OCI-LY1 (cell line): ENCODE measurements around the gene ARFGAP1.

Experiments used
- H2AFZ ChIP-seq: fragments of 200-600 bp; sonication (generic), shearing (Covaris generic); 2 replicates; pipeline ENCODE4 v1.6.0; 2014; ENCODE audit warnings: antibody characterized with exemption, mild to moderate bottlenecking, low read length
- H3F3A ChIP-seq: fragments of 200-600 bp; sonication (generic), shearing (Covaris generic); 2 replicates; pipeline ENCODE4 v1.6.0; 2014; ENCODE audit warnings: mild to moderate bottlenecking, antibody characterized with exemption, low read length, moderate library complexity; ENCODE audit not compliant: insufficient read depth
- H3K27ac ChIP-seq: fragments of 200-600 bp; sonication (generic); 2 replicates; pipeline ENCODE4 v1.5.1; 2014; ENCODE audit warnings: low read length, mixed run types, mild to moderate bottlenecking, low read depth; ENCODE audit not compliant: poor library complexity, severe bottlenecking
- H3K27me3 ChIP-seq: fragments of 200-600 bp; sonication (generic); 2 replicates; pipeline ENCODE4 v1.6.0; 2014; ENCODE audit warnings: antibody characterized with exemption, mild to moderate bottlenecking, low read length, moderate library complexity; ENCODE audit not compliant: insufficient read depth
- H3K36me3 ChIP-seq: fragments of 200-600 bp; sonication (generic); 2 replicates; pipeline ENCODE4 v1.6.1; 2014; ENCODE audit warnings: mild to moderate bottlenecking, antibody characterized with exemption, low read length, moderate library complexity, mixed read lengths; ENCODE audit not compliant: insufficient read depth
- H3K4me1 ChIP-seq: fragments of 200-600 bp; sonication (generic); 2 replicates; pipeline ENCODE4 v1.5.1; 2014; ENCODE audit warnings: mild to moderate bottlenecking, low read length, moderate library complexity; ENCODE audit not compliant: insufficient read depth, severe bottlenecking
- H3K4me2 ChIP-seq: fragments of 200-600 bp; sonication (generic), shearing (Covaris generic); 2 replicates; pipeline ENCODE4 v1.6.1; 2014; ENCODE audit warnings: low read length
- H3K4me3 ChIP-seq: fragments of 200-600 bp; sonication (generic); 2 replicates; pipeline ENCODE4 v1.5.1; 2014; ENCODE audit warnings: low read length, low read depth, mild to moderate bottlenecking, mixed read lengths; ENCODE audit not compliant: poor library complexity, severe bottlenecking
- H3K79me2 ChIP-seq: fragments of 200-600 bp; shearing (Covaris generic); 2 replicates; pipeline ENCODE4 v1.6.1; 2016; ENCODE audit warnings: mixed run types, low read length, mixed read lengths; ENCODE audit not compliant: insufficient read depth
- H3K9ac ChIP-seq: fragments of 200-600 bp; sonication (generic), shearing (Covaris generic); 2 replicates; pipeline ENCODE4 v1.6.1; 2014; ENCODE audit warnings: mild to moderate bottlenecking, low read length, mixed read lengths
- H3K9me2 ChIP-seq: fragments of 200-600 bp; sonication (generic), shearing (Covaris generic); 2 replicates; pipeline ENCODE4 v1.6.1; 2014; ENCODE audit warnings: low read depth, mild to moderate bottlenecking, low read length, mixed read lengths
- H3K9me3 ChIP-seq: fragments of 200-600 bp; shearing (Covaris generic); 2 replicates; pipeline ENCODE4 v1.6.1; 2014; ENCODE audit warnings: low read length, mixed read lengths
- H4K20me1 ChIP-seq: fragments of 200-600 bp; sonication (generic), shearing (Covaris generic); 2 replicates; pipeline ENCODE4 v1.6.0; 2016; ENCODE audit warnings: mild to moderate bottlenecking, low read length; ENCODE audit not compliant: insufficient read depth
- EZH2 ChIP-seq: fragments of 200-600 bp; sonication (generic), shearing (Covaris generic); IDR thresholded peaks from 2 replicates; pipeline ENCODE4 v1.8.0; 2017; ENCODE audit warnings: borderline replicate concordance, mixed run types, mild to moderate bottlenecking, antibody characterized with exemption, low read length, moderate library complexity, mixed read lengths
- TF ChIP-seq, protein P1 (sequence below): fragments of 200-600 bp; sonication (generic), shearing (Covaris generic); IDR thresholded peaks from 2 replicates; pipeline ENCODE4 v1.5.1; 2017; ENCODE audit warnings: mild to moderate bottlenecking, antibody characterized with exemption, low read length, moderate library complexity, mixed read lengths

Gene ARFGAP1

DNA sequence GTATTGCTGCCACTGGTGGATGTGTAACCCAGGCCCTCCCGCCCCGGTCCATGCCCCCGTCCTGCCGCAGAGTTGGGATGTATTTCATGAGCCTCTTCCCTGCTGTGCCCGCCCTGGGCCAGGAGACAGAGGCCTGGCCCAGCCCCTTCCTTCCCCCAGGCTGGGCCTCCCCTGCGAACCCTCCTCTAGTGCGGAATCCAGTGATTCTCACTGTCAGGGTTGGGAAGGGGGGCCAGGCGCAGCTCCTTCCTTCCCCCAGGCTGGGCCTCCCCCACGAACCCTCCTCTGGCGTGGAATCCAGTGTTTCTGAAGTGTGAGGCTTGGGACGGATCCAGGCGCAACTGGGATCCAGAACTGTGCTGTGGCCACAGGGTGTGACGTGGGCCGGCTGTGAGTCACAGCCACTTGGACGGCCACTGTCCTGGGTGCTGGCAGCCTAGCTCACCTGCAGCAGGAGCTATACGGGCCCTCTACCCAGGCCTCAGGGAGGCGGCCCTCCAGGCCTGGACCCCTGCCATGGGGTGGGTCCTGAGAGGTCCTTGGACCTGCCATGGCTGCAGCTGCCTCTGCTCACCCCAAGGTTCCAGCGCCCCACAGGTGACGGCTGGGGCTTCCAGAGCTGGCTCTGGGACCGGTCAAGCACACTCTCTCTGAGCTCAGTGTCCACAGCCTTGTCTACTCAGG is 48.7 kb downstream of the ARFGAP1 start:
- H3K4me2 ChIP-seq: no peak overlapping the region
- no peak overlapping the region for H2AFZ ChIP-seq

GRCh38 chr20:63322146-63322932 is 49.7 kb downstream of the ARFGAP1 start:
- H2AFZ ChIP-seq: no peak overlapping the region
- H3K27ac ChIP-seq: no peak overlapping the region
- no peaks in the 10 kb centered on the region for H3K9me2 ChIP-seq
- no peaks in the 10 kb centered on the region for H3K9me3 ChIP-seq
- H3F3A ChIP-seq: no peaks in the 10 kb centered on the region
- H3K36me3 ChIP-seq: no peaks in the 10 kb centered on the region; the same call in 1 of the 2 replicates
- TF ChIP-seq EZH2: no peak
- TF ChIP-seq, protein P1, sequence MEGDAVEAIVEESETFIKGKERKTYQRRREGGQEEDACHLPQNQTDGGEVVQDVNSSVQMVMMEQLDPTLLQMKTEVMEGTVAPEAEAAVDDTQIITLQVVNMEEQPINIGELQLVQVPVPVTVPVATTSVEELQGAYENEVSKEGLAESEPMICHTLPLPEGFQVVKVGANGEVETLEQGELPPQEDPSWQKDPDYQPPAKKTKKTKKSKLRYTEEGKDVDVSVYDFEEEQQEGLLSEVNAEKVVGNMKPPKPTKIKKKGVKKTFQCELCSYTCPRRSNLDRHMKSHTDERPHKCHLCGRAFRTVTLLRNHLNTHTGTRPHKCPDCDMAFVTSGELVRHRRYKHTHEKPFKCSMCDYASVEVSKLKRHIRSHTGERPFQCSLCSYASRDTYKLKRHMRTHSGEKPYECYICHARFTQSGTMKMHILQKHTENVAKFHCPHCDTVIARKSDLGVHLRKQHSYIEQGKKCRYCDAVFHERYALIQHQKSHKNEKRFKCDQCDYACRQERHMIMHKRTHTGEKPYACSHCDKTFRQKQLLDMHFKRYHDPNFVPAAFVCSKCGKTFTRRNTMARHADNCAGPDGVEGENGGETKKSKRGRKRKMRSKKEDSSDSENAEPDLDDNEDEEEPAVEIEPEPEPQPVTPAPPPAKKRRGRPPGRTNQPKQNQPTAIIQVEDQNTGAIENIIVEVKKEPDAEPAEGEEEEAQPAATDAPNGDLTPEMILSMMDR: no peak
- H3K4me2 ChIP-seq: no peak overlapping the region
- no peaks in the 10 kb centered on the region for H3K4me1 ChIP-seq
- no peaks in the 10 kb centered on the region for H3K79me2 ChIP-seq
- H3K9ac ChIP-seq: no peak overlapping the region
- no peaks in the 10 kb centered on the region for H3K27me3 ChIP-seq
- H3K4me3 ChIP-seq: no peak overlapping the region
- H4K20me1 ChIP-seq: no peaks in the 10 kb centered on the region

More for the DNA sequence above, 48.7 kb downstream of the ARFGAP1 start:
- Histone ChIP-seq H4K20me1 (no peaks in the 10 kb centered on the region), H3K9me2 (no peaks in the 10 kb centered on the region), H3K9me3 (no peaks in the 10 kb centered on the region), H3K27ac (no peak overlapping the region), H3K4me1 (no peaks in the 10 kb centered on the region), H3K27me3 (no peaks in the 10 kb centered on the region; the same call in 1 of the 2 replicates), H3K79me2 (no peaks in the 10 kb centered on the region), H3K4me3 (no peak overlapping the region), H3K36me3 (no peaks in the 10 kb centered on the region), H3K9ac (no peak overlapping the region), H3F3A (no peaks in the 10 kb centered on the region)
- TF ChIP-seq, protein P1: no peak
- TF ChIP-seq EZH2: no peak

DNA sequence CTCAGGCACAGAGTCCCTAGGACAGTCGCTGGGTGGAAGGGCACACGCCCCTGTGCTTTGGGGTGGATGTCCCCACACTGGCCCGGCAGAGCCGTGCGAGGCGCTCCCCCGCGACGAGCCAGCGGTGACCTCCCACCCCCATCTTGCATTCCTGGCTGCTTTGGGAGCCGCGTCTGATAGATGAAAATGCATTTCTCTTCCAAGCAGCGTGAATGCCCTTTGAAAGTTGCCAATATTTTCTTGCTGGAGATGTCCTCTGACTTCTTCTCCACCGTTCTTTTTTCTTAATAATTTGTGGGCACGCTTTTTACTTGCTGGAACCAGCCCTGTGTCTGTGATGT is 50.3 kb downstream of the ARFGAP1 start:
- Histone ChIP-seq H4K20me1 (no peaks in the 10 kb centered on the region), H3K4me1 (no peaks in the 10 kb centered on the region), H3K36me3 (no peaks in the 10 kb centered on the region; the same call in 1 of the 2 replicates), H3K79me2 (no peaks in the 10 kb centered on the region), H3K4me3 (no peak overlapping the region), H3K27me3 (no peaks in the 10 kb centered on the region), H3K4me2 (no peak overlapping the region), H3K9me3 (no peaks in the 10 kb centered on the region), H3K27ac (no peak overlapping the region), H3K9ac (no peak overlapping the region), H2AFZ (no peak overlapping the region), H3F3A (no peaks in the 10 kb centered on the region), H3K9me2 (no peaks in the 10 kb centered on the region)
- TF ChIP-seq, protein P1: no peak
- TF ChIP-seq EZH2: no peak
